Astrocyte (in vitro differentiated cells and primary cell): ENCODE measurements around the gene CDC14B. TPM values are rescaled to one million over a fixed set of nuclear protein-coding genes. Genes with fewer than 3 reads are reported as not detected.

Experiments used
- DNase-seq: peaks from one replicate; pipeline ENCODE4 v3.0.0-alpha.2; 2010; ENCODE audit warnings: low read depth
- FAIRE-seq: peaks from 2 replicates; lab custom pipeline; 2011; peaks lifted over from hg19 to GRCh38; lab: Jason Lieb, UNC
- H2AFZ ChIP-seq: 2 replicates; pipeline ENCODE4 v1.6.0; 2012; ENCODE audit warnings: low read depth, low read length, inconsistent platforms
- H3K27ac ChIP-seq: 2 replicates; pipeline ENCODE4 v1.5.1; 2011; ENCODE audit warnings: low read depth, low read length, inconsistent platforms
- H3K27me3 ChIP-seq: 2 replicates; pipeline ENCODE4 v1.6.0; 2011; ENCODE audit warnings: low read length, inconsistent platforms; ENCODE audit not compliant: insufficient read depth
- H3K36me3 ChIP-seq: 2 replicates; pipeline ENCODE4 v1.5.1; 2011; ENCODE audit warnings: low read length, inconsistent platforms; ENCODE audit not compliant: insufficient read depth
- H3K4me1 ChIP-seq: 2 replicates; pipeline ENCODE4 v1.5.1; 2011; ENCODE audit warnings: low read length, inconsistent platforms; ENCODE audit not compliant: insufficient read depth
- H3K4me2 ChIP-seq: 2 replicates; pipeline ENCODE4 v1.6.0; 2012; ENCODE audit warnings: low read length, inconsistent platforms
- H3K4me3 ChIP-seq: 2 replicates; pipeline ENCODE4 v1.5.1; 2011; ENCODE audit warnings: low read depth, mild to moderate bottlenecking, low read length, inconsistent platforms; ENCODE audit not compliant: insufficient read depth
- H3K79me2 ChIP-seq: 2 replicates; pipeline ENCODE4 v1.6.0; 2012; ENCODE audit warnings: mild to moderate bottlenecking, low read length, inconsistent platforms; ENCODE audit not compliant: insufficient read depth
- H3K9ac ChIP-seq: 2 replicates; pipeline ENCODE4 v1.6.0; 2012; ENCODE audit warnings: mild to moderate bottlenecking, low read length, inconsistent platforms
- H3K9me3 ChIP-seq: 2 replicates; pipeline ENCODE4 v1.5.1; 2012; ENCODE audit warnings: low read depth, mild to moderate bottlenecking, low read length, inconsistent platforms; ENCODE audit not compliant: insufficient read depth
- H4K20me1 ChIP-seq: 2 replicates; pipeline ENCODE4 v1.6.0; 2012; ENCODE audit warnings: low read length, inconsistent platforms; ENCODE audit not compliant: insufficient read depth
- H3K27ac Mint-ChIP-seq: one replicate; pipeline ENCODE4 v1.8.0; 2021; ENCODE audit warnings: mild to moderate bottlenecking, mixed read lengths; ENCODE audit not compliant: unreplicated experiment
- H3K27me3 Mint-ChIP-seq: one replicate; pipeline ENCODE4 v1.8.0; 2021; ENCODE audit warnings: low read depth, mixed read lengths; ENCODE audit not compliant: unreplicated experiment
- H3K36me3 Mint-ChIP-seq: one replicate; pipeline ENCODE4 v1.8.0; 2021; ENCODE audit warnings: low read depth, mixed read lengths; ENCODE audit not compliant: unreplicated experiment
- H3K4me1 Mint-ChIP-seq: one replicate; pipeline ENCODE4 v1.8.0; 2021; ENCODE audit warnings: low read depth, mixed read lengths; ENCODE audit not compliant: unreplicated experiment
- H3K4me3 Mint-ChIP-seq: one replicate; pipeline ENCODE4 v1.8.0; 2021; ENCODE audit warnings: mild to moderate bottlenecking, moderate library complexity, mixed read lengths; ENCODE audit not compliant: unreplicated experiment
- H3K9me3 Mint-ChIP-seq: one replicate; pipeline ENCODE4 v1.8.0; 2021; ENCODE audit warnings: mild to moderate bottlenecking, mixed read lengths; ENCODE audit not compliant: unreplicated experiment
- CTCF ChIP-seq: IDR thresholded peaks from 2 replicates; pipeline ENCODE4 v1.5.1; 2011; ENCODE audit warnings: low read depth, mild to moderate bottlenecking, inconsistent platforms, low read length, moderate library complexity; ENCODE audit not compliant: insufficient read depth
- EZH2 ChIP-seq: IDR thresholded peaks from 2 replicates; pipeline ENCODE4 v1.6.1; 2012; ENCODE audit warnings: mild to moderate bottlenecking, low read length, inconsistent platforms; ENCODE audit not compliant: insufficient read depth
- total RNA-seq: library from RNA; stranded (reverse); gene quantifications from 2 replicates; pipeline ENCODE4 v1.2.1, GENCODE V29; 2021

CDC14B gene
- total RNA-seq, 1 donor from 2014 or later = 22.5 TPM

- no peak overlapping the region for H3K4me3 Mint-ChIP-seq
- FAIRE-seq = no peak
- H3K36me3 Mint-ChIP-seq = peaks cover 14% of the 10 kb centered on the region
Observed at GRCh38 chr9:96490534-96491078, 129.0 kb downstream of the CDC14B start.

GRCh38 chr9:96489482-96489979, 130.1 kb downstream of the CDC14B start:
- no peak overlapping the region for H2AFZ ChIP-seq
- H3K9ac ChIP-seq = no peak overlapping the region
- TF ChIP-seq CTCF (no peak), EZH2 (no peak)
- H4K20me1 ChIP-seq = no peaks in the 10 kb centered on the region
- Mint-ChIP-seq H3K4me1 (peaks cover 20% of the 10 kb centered on the region), H3K4me3 (no peak overlapping the region), H3K36me3 (peaks cover 14% of the 10 kb centered on the region), H3K9me3 (no peaks in the 10 kb centered on the region), H3K27me3 (no peaks in the 10 kb centered on the region), H3K27ac (no peak overlapping the region)
- no peaks in the 10 kb centered on the region for H3K27me3 ChIP-seq
- no peak overlapping the region for H3K27ac ChIP-seq
- DNase-seq = no peak
- H3K4me1 ChIP-seq = peaks cover 6% of the 10 kb centered on the region
- no peaks in the 10 kb centered on the region for H3K9me3 ChIP-seq
- peaks cover 7% of the 10 kb centered on the region for H3K36me3 ChIP-seq
- no peak overlapping the region for H3K4me2 ChIP-seq
- FAIRE-seq = no peak
- H3K4me3 ChIP-seq = no peak overlapping the region
- no peaks in the 10 kb centered on the region for H3K79me2 ChIP-seq

More at GRCh38 chr9:96490534-96491078, 129.0 kb downstream of the CDC14B start:
- no peak for DNase-seq
- Histone ChIP-seq H3K4me2 (no peak overlapping the region), H3K4me1 (peaks cover 10% of the 10 kb centered on the region), H3K27ac (no peak overlapping the region), H3K9ac (no peak overlapping the region), H3K36me3 (peaks cover 7% of the 10 kb centered on the region), H2AFZ (no peak overlapping the region), H3K4me3 (no peak overlapping the region), H4K20me1 (no peaks in the 10 kb centered on the region), H3K79me2 (no peaks in the 10 kb centered on the region), H3K27me3 (no peaks in the 10 kb centered on the region), H3K9me3 (no peaks in the 10 kb centered on the region)
- H3K27ac Mint-ChIP-seq = no peak overlapping the region
- H3K27me3 Mint-ChIP-seq = no peaks in the 10 kb centered on the region
- no peaks in the 10 kb centered on the region for H3K9me3 Mint-ChIP-seq
- TF ChIP-seq CTCF (no peak), EZH2 (no peak)
- H3K4me1 Mint-ChIP-seq = peaks cover 19% of the 10 kb centered on the region

GRCh38 chr9:96487949-96488348, 131.7 kb downstream of the CDC14B start:
- Mint-ChIP-seq H3K27me3 (no peaks in the 10 kb centered on the region), H3K27ac (no peak overlapping the region), H3K9me3 (no peaks in the 10 kb centered on the region), H3K4me1 (peaks cover 31% of the 10 kb centered on the region), H3K4me3 (no peak overlapping the region), H3K36me3 (peaks cover 17% of the 10 kb centered on the region)
- no peak overlapping the region for H3K27ac ChIP-seq
- H2AFZ ChIP-seq = no peak overlapping the region
- FAIRE-seq (no peak), DNase-seq (no peak)
- TF ChIP-seq CTCF = no peak
- TF ChIP-seq EZH2 = no peak
- H4K20me1 ChIP-seq = no peaks in the 10 kb centered on the region
- H3K79me2 ChIP-seq = no peaks in the 10 kb centered on the region
- H3K4me3 ChIP-seq = no peak overlapping the region
- H3K9me3 ChIP-seq = no peaks in the 10 kb centered on the region
- peaks cover 6% of the 10 kb centered on the region for H3K4me1 ChIP-seq
- no peak overlapping the region for H3K4me2 ChIP-seq
- H3K27me3 ChIP-seq = no peaks in the 10 kb centered on the region
- peaks cover 7% of the 10 kb centered on the region for H3K36me3 ChIP-seq
- H3K9ac ChIP-seq = no peak overlapping the region
